HEK293 (cell line): Measurements from ENCODE around the gene MMD2.

ENCODE experiments used
- CTCF ChIA-PET: fragments of 350-600 bp; formaldehyde crosslinking; extraction: SDS; loops from one replicate; lab custom pipeline; 2021; ENCODE audit warnings: antibody characterized with exemption; lab: Yijun Ruan, JAX
- POLR2A ChIA-PET: fragments of 300-600 bp; formaldehyde crosslinking; extraction: SDS; loops from one replicate; lab custom pipeline; 2020; ENCODE audit warnings: antibody characterized with exemption, inconsistent platforms; lab: Yijun Ruan, JAX
- H3K27ac ChIP-seq: fragments of 200-500 bp; sonication (Bioruptor generic); 2 replicates; pipeline ENCODE4 v1.5.1; 2014; ENCODE audit warnings: low read depth, low read length, control low read depth, inconsistent platforms; ENCODE audit errors: extremely low read depth
- H3K36me3 ChIP-seq, 2 experiments: fragments of 200-500 bp in 1 of 2; sonication (Bioruptor generic) in 1 of 2; 1 replicate in 1 of 2; 2 replicates in 1 of 2; pipeline ENCODE4 v1.5.1; 2014 to 2017; ENCODE audit warnings: inconsistent platforms in 2 of 2, low read length in 2 of 2; ENCODE audit not compliant: control insufficient read depth in 2 of 2, insufficient read depth in 1 of 2
- H3K4me1 ChIP-seq: fragments of 200-500 bp; sonication (Bioruptor generic); 2 replicates; pipeline ENCODE4 v1.5.1; 2014; ENCODE audit warnings: mild to moderate bottlenecking, low read length, inconsistent platforms; ENCODE audit not compliant: control insufficient read depth, insufficient read depth
- H3K4me3 ChIP-seq: 2 replicates; pipeline ENCODE4 v1.5.1; 2011; ENCODE audit warnings: low read depth, mild to moderate bottlenecking, control low read depth, low read length, moderate library complexity
- H3K9me3 ChIP-seq: fragments of 200-500 bp; sonication (Bioruptor generic); 2 replicates; pipeline ENCODE4 v1.5.1; 2014; ENCODE audit warnings: low read depth, low read length, inconsistent platforms; ENCODE audit not compliant: control insufficient read depth, insufficient read depth
- ATF2 ChIP-seq: fragments of 450-650 bp; formaldehyde crosslinking; IDR thresholded peaks from 2 replicates; pipeline ENCODE4 v1.5.1; 2016; ENCODE audit warnings: missing biosample characterization, missing genetic modification characterization, low read depth
- GLI4 ChIP-seq: fragments of 450-650 bp; formaldehyde crosslinking; IDR thresholded peaks from 2 replicates; pipeline ENCODE4 v1.5.1; 2016; ENCODE audit warnings: missing biosample characterization, missing genetic modification characterization
- HOXC10 ChIP-seq: sonication (generic); formaldehyde crosslinking; IDR thresholded peaks from 2 replicates; pipeline ENCODE4 v1.8.1; 2023; ENCODE audit warnings: mild to moderate bottlenecking, missing genetic modification reagents
- OVOL3 ChIP-seq: fragments of 450-650 bp; formaldehyde crosslinking; IDR thresholded peaks from 2 replicates; pipeline ENCODE4 v1.5.1; 2016; ENCODE audit warnings: missing biosample characterization, missing genetic modification characterization
- PRDM1 ChIP-seq: fragments of 450-650 bp; formaldehyde crosslinking; IDR thresholded peaks from 2 replicates; pipeline ENCODE4; 2016; ENCODE audit warnings: missing biosample characterization, missing genetic modification characterization
- SCRT1 ChIP-seq: fragments of 450-650 bp; formaldehyde crosslinking; IDR thresholded peaks from 2 replicates; pipeline ENCODE4 v1.5.1; 2016; ENCODE audit warnings: missing biosample characterization, missing genetic modification characterization, borderline replicate concordance
- ZBTB49 ChIP-seq: fragments of 450-650 bp; formaldehyde crosslinking; IDR thresholded peaks from 2 replicates; pipeline ENCODE4 v1.5.1; 2016; ENCODE audit warnings: missing biosample characterization, missing genetic modification characterization, low read depth
- ZNF140 ChIP-seq: fragments of 450-650 bp; formaldehyde crosslinking; IDR thresholded peaks from 2 replicates; pipeline ENCODE4 v1.5.1; 2016; ENCODE audit warnings: missing biosample characterization, missing genetic modification characterization
- ZNF366 ChIP-seq: fragments of 450-650 bp; formaldehyde crosslinking; conservative IDR thresholded peaks from 2 replicates; pipeline ENCODE4 v1.5.1; 2016; ENCODE audit warnings: missing biosample characterization, missing genetic modification characterization
- ZNF404 ChIP-seq: fragments of 450-650 bp; formaldehyde crosslinking; IDR thresholded peaks from 2 replicates; pipeline ENCODE4 v1.5.1; 2017; ENCODE audit warnings: missing biosample characterization, missing genetic modification characterization
- ZNF416 ChIP-seq: fragments of 450-650 bp; formaldehyde crosslinking; IDR thresholded peaks from 2 replicates; pipeline ENCODE4 v1.5.1; 2016; ENCODE audit warnings: missing biosample characterization, missing genetic modification characterization
- ZNF701 ChIP-seq: fragments of 450-650 bp; formaldehyde crosslinking; IDR thresholded peaks from 2 replicates; pipeline ENCODE4 v1.5.1; 2016; ENCODE audit warnings: missing biosample characterization, missing genetic modification characterization
- TF ChIP-seq, protein P1 (sequence below): fragments of 450-650 bp; formaldehyde crosslinking; IDR thresholded peaks from 2 replicates; pipeline ENCODE4 v1.5.1; 2017; ENCODE audit warnings: missing biosample characterization, mild to moderate bottlenecking, missing genetic modification characterization, moderate library complexity
- TF ChIP-seq, protein P2 (sequence below): fragments of 450-650 bp; formaldehyde crosslinking; IDR thresholded peaks from 2 replicates; pipeline ENCODE4 v1.5.1; 2016; ENCODE audit warnings: missing biosample characterization, missing genetic modification characterization
- TF ChIP-seq, protein P3 (sequence below): fragments of 450-650 bp; formaldehyde crosslinking; IDR thresholded peaks from 2 replicates; pipeline ENCODE4 v1.5.1; 2016; ENCODE audit warnings: missing biosample characterization, missing genetic modification characterization
- TF ChIP-seq, protein P4 (sequence below): fragments of 450-650 bp; formaldehyde crosslinking; IDR thresholded peaks from 2 replicates; pipeline ENCODE4 v1.5.1; 2016; ENCODE audit warnings: missing biosample characterization, missing genetic modification characterization, borderline replicate concordance

Gene MMD2

GRCh38 chr7:4919969-4920766 is 38.8 kb downstream of the MMD2 start:
- Histone ChIP-seq H3K27ac (no peak overlapping the region), H3K9me3 (no peaks in the 10 kb centered on the region), H3K36me3 (no peaks in the 10 kb centered on the region), H3K4me3 (no peak overlapping the region), H3K4me1 (no peaks in the 10 kb centered on the region)
- TF ChIP-seq GLI4 (tag by site-specific recombination), result no peak
- peak; percentile 66; the same call in 1 of the 2 replicates for TF ChIP-seq PRDM1 (tag by site-specific recombination)
- TF ChIP-seq SCRT1 (tag by site-specific recombination), result no peak
- no peak for TF ChIP-seq ZNF404 (tag by site-specific recombination)
- TF ChIP-seq ZNF366 (tag by site-specific recombination), result peak; percentile 53; the same call in 1 of the 2 replicates
- TF ChIP-seq, protein P1, sequence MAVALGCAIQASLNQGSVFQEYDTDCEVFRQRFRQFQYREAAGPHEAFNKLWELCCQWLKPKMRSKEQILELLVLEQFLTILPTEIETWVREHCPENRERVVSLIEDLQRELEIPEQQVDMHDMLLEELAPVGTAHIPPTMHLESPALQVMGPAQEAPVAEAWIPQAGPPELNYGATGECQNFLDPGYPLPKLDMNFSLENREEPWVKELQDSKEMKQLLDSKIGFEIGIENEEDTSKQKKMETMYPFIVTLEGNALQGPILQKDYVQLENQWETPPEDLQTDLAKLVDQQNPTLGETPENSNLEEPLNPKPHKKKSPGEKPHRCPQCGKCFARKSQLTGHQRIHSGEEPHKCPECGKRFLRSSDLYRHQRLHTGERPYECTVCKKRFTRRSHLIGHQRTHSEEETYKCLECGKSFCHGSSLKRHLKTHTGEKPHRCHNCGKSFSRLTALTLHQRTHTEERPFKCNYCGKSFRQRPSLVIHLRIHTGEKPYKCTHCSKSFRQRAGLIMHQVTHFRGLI (tag by site-specific recombination), result no peak
- CTCF ChIA-PET, result no interaction called here
- POLR2A ChIA-PET, result no interaction called here

DNA sequence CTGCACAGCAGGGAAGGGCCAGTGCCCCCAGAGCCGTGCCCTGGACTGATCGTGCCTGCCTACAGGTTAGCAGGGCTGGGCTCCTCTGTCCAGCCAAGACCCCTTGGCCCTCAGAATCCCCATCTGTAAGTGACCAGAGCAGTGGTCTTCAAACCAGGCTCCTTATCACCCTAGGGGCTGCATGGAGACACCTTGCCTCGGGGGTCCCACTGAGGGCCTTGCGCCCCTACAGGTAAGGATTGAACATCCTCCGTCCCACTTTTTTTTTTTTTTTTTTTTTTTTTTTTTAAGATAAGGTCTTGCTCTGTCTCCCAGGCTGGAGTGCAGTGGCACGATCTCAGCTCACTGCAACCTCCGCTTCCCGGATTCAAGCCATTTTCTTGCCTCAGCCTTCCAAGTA is 42.9 kb downstream of the MMD2 start:
- H3K27ac ChIP-seq, result no peak overlapping the region
- H3K9me3 ChIP-seq, result no peaks in the 10 kb centered on the region
- no peaks in the 10 kb centered on the region for H3K4me1 ChIP-seq
- TF ChIP-seq, protein P2, sequence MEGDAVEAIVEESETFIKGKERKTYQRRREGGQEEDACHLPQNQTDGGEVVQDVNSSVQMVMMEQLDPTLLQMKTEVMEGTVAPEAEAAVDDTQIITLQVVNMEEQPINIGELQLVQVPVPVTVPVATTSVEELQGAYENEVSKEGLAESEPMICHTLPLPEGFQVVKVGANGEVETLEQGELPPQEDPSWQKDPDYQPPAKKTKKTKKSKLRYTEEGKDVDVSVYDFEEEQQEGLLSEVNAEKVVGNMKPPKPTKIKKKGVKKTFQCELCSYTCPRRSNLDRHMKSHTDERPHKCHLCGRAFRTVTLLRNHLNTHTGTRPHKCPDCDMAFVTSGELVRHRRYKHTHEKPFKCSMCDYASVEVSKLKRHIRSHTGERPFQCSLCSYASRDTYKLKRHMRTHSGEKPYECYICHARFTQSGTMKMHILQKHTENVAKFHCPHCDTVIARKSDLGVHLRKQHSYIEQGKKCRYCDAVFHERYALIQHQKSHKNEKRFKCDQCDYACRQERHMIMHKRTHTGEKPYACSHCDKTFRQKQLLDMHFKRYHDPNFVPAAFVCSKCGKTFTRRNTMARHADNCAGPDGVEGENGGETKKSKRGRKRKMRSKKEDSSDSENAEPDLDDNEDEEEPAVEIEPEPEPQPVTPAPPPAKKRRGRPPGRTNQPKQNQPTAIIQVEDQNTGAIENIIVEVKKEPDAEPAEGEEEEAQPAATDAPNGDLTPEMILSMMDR (tag by site-specific recombination), result no peak
- TF ChIP-seq ZNF140 (tag by site-specific recombination) (no peak), ZBTB49 (tag by site-specific recombination) (no peak), ATF2 (tag by site-specific recombination) (no peak), HOXC10 (CRISPR knock-in tag) (no peak), OVOL3 (no peak), ZNF701 (tag by site-specific recombination) (no peak), ZNF416 (no peak), PRDM1 (tag by site-specific recombination) (no peak)
- TF ChIP-seq, protein P3, sequence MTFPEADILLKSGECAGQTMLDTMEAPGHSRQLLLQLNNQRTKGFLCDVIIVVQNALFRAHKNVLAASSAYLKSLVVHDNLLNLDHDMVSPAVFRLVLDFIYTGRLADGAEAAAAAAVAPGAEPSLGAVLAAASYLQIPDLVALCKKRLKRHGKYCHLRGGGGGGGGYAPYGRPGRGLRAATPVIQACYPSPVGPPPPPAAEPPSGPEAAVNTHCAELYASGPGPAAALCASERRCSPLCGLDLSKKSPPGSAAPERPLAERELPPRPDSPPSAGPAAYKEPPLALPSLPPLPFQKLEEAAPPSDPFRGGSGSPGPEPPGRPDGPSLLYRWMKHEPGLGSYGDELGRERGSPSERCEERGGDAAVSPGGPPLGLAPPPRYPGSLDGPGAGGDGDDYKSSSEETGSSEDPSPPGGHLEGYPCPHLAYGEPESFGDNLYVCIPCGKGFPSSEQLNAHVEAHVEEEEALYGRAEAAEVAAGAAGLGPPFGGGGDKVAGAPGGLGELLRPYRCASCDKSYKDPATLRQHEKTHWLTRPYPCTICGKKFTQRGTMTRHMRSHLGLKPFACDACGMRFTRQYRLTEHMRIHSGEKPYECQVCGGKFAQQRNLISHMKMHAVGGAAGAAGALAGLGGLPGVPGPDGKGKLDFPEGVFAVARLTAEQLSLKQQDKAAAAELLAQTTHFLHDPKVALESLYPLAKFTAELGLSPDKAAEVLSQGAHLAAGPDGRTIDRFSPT (tag by site-specific recombination), result no peak
- TF ChIP-seq, protein P4, sequence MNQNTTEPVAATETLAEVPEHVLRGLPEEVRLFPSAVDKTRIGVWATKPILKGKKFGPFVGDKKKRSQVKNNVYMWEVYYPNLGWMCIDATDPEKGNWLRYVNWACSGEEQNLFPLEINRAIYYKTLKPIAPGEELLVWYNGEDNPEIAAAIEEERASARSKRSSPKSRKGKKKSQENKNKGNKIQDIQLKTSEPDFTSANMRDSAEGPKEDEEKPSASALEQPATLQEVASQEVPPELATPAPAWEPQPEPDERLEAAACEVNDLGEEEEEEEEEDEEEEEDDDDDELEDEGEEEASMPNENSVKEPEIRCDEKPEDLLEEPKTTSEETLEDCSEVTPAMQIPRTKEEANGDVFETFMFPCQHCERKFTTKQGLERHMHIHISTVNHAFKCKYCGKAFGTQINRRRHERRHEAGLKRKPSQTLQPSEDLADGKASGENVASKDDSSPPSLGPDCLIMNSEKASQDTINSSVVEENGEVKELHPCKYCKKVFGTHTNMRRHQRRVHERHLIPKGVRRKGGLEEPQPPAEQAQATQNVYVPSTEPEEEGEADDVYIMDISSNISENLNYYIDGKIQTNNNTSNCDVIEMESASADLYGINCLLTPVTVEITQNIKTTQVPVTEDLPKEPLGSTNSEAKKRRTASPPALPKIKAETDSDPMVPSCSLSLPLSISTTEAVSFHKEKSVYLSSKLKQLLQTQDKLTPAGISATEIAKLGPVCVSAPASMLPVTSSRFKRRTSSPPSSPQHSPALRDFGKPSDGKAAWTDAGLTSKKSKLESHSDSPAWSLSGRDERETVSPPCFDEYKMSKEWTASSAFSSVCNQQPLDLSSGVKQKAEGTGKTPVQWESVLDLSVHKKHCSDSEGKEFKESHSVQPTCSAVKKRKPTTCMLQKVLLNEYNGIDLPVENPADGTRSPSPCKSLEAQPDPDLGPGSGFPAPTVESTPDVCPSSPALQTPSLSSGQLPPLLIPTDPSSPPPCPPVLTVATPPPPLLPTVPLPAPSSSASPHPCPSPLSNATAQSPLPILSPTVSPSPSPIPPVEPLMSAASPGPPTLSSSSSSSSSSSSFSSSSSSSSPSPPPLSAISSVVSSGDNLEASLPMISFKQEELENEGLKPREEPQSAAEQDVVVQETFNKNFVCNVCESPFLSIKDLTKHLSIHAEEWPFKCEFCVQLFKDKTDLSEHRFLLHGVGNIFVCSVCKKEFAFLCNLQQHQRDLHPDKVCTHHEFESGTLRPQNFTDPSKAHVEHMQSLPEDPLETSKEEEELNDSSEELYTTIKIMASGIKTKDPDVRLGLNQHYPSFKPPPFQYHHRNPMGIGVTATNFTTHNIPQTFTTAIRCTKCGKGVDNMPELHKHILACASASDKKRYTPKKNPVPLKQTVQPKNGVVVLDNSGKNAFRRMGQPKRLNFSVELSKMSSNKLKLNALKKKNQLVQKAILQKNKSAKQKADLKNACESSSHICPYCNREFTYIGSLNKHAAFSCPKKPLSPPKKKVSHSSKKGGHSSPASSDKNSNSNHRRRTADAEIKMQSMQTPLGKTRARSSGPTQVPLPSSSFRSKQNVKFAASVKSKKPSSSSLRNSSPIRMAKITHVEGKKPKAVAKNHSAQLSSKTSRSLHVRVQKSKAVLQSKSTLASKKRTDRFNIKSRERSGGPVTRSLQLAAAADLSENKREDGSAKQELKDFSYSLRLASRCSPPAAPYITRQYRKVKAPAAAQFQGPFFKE (tag by site-specific recombination), result no peak
- POLR2A ChIA-PET, result no interaction called here
- no peaks in the 10 kb centered on the region for H3K36me3 ChIP-seq
- H3K4me3 ChIP-seq, result no peak overlapping the region
- CTCF ChIA-PET, result interaction anchor here (0.6 kb wide), 1 partner anchor 522 kb away, joined by 4 read pairs; no protein-coding TSS in a partner anchor
